Measurements from ENCODE around the gene SDK1. TPM values are rescaled to one million over a fixed set of nuclear protein-coding genes. Genes with fewer than 3 reads are reported as not detected.

The SDK1 gene
- total and polyA plus RNA-seq, 2 donors (not counting 3 experiments of a cell fraction or from before 2014, with no cell fraction given), result 1.6 to 3.9 TPM

DNA sequence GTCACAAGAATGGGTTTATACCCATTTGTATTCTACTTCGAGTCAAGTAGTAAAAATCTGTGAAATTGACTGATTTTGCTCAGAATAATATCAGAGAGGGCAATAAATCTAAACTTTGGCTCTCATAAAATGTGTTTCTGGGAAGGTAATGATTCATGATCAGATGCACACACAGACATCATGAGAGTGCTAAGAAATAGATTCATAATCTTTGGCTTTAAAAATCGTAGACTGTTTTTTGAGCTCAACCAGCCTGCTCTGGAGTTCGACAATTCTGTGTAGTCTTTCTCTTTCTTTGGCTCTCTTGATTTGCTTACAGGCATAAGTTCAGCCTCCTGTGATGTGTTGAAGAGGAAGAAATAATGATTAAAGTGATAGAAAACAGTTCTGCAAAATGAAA is 494.7 kb downstream of the SDK1 start:
- no peak overlapping the region for H3K4me3 ChIP-seq (replicated peaks in 1 of 3; ENCODE audit: insufficient read depth in 1 of 3, low read depth in 1 of 3, low read length in 3 of 3)
- dilution Hi-C loops (cut with MboI; ENCODE audit: extremely low pct_ligation_motif_present, low sequenced_read_pairs), result no loop called here
- intact Hi-C loops (cut with micrococcal nuclease), result no loop called here
- ChIA-PET CTCF (no interaction called here), POLR2A (no interaction called here)
- no peak overlapping the region for H3K9ac ChIP-seq (replicated peaks; ENCODE audit: extremely low read depth, insufficient read depth, low read length)
- no peaks in the 10 kb centered on the region for H3K9me3 ChIP-seq (replicated peaks; ENCODE audit: control insufficient read depth, insufficient read depth, low read length)
- H3K27ac ChIP-seq (ENCODE audit: insufficient read depth, low read depth, low read length), result no peak overlapping the region
- no peaks in the 10 kb centered on the region for H3K36me3 ChIP-seq (ENCODE audit: control insufficient read depth in 2 of 2, extremely low read depth in 1 of 2, insufficient read depth in 2 of 2, low read length in 2 of 2)
- TF ChIP-seq POLR2A (IDR thresholded peaks at IDR 0.05; ENCODE audit: low read depth, low read length) (no peak), GATA2 (IDR thresholded peaks at IDR 0.05; ENCODE audit: insufficient read depth, insufficient read length, low read depth, low read length) (no peak), MYC (IDR thresholded peaks at IDR 0.05; ENCODE audit: low read depth, low read length) (no peak), EZH2 (IDR thresholded peaks at IDR 0.05; ENCODE audit: borderline replicate concordance, low read depth, low read length, severe bottlenecking) (no peak)
- TF ChIP-seq, protein P1, sequence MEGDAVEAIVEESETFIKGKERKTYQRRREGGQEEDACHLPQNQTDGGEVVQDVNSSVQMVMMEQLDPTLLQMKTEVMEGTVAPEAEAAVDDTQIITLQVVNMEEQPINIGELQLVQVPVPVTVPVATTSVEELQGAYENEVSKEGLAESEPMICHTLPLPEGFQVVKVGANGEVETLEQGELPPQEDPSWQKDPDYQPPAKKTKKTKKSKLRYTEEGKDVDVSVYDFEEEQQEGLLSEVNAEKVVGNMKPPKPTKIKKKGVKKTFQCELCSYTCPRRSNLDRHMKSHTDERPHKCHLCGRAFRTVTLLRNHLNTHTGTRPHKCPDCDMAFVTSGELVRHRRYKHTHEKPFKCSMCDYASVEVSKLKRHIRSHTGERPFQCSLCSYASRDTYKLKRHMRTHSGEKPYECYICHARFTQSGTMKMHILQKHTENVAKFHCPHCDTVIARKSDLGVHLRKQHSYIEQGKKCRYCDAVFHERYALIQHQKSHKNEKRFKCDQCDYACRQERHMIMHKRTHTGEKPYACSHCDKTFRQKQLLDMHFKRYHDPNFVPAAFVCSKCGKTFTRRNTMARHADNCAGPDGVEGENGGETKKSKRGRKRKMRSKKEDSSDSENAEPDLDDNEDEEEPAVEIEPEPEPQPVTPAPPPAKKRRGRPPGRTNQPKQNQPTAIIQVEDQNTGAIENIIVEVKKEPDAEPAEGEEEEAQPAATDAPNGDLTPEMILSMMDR (IDR thresholded peaks at IDR 0.05; ENCODE audit: extremely low read depth in 1 of 2, insufficient read depth in 1 of 2, low read depth in 1 of 2, low read length in 2 of 2), result no peak
- H3K79me2 ChIP-seq (ENCODE audit: control insufficient read depth, insufficient read depth, low read length), result no peaks in the 10 kb centered on the region
- H3K4me2 ChIP-seq (ENCODE audit: insufficient read depth, low read length), result no peak overlapping the region
- no TSS peak for BruUV-seq (replicated peaks)
- no peaks in the 10 kb centered on the region for H3K9me1 ChIP-seq (replicated peaks; ENCODE audit: control insufficient read depth, extremely low read depth, insufficient read depth, low read length)
- FAIRE-seq (no peak), DNase-seq (ENCODE audit: low read depth, low spot score) (no peak)
- H4K20me1 ChIP-seq (replicated peaks; ENCODE audit: control insufficient read depth, extremely low read depth, insufficient read depth, low read length), result no peaks in the 10 kb centered on the region
- no peak overlapping the region for H2AFZ ChIP-seq (ENCODE audit: low read depth, low read length)
- H3K27me3 ChIP-seq (ENCODE audit: control insufficient read depth in 2 of 2, insufficient read depth in 2 of 2, low read length in 2 of 2), result no peaks in the 10 kb centered on the region
- H3K4me1 ChIP-seq (ENCODE audit: control insufficient read depth, extremely low read depth, insufficient read depth, low read length), result no peaks in the 10 kb centered on the region

DNA sequence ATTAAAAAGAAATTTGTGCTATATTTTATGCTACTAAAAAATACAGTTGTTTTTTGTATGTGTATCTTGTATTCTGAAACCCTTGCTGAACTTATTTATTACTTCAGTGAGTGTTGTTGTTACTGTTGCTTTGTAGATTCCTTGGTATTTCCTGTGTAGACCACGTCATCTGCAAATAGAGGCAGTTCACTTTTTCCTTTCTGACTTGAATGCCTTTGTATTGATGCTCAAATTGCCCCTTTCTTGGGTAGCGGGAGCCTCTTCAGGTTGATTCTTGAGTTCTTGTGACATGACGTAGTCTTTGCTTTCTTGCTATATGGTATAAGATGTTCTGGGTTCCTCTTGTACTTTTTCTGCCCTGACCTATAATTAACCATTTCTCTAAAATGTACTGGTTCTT is 504.1 kb downstream of the SDK1 start:
- no peaks in the 10 kb centered on the region for H3K9me1 ChIP-seq (replicated peaks; ENCODE audit: control insufficient read depth, extremely low read depth, insufficient read depth, low read length)
- H3K36me3 ChIP-seq (ENCODE audit: control insufficient read depth in 2 of 2, extremely low read depth in 1 of 2, insufficient read depth in 2 of 2, low read length in 2 of 2), result no peaks in the 10 kb centered on the region
- FAIRE-seq (peak; percentile 69), DNase-seq (ENCODE audit: low read depth, low spot score) (peak; percentile 49)
- no peak overlapping the region for H3K9ac ChIP-seq (replicated peaks; ENCODE audit: extremely low read depth, insufficient read depth, low read length)
- H3K27me3 ChIP-seq (ENCODE audit: control insufficient read depth in 2 of 2, insufficient read depth in 2 of 2, low read length in 2 of 2), result no peaks in the 10 kb centered on the region
- BruUV-seq (replicated peaks), result no TSS peak
- dilution Hi-C loops (cut with MboI; ENCODE audit: extremely low pct_ligation_motif_present, low sequenced_read_pairs), result no loop called here
- no peaks in the 10 kb centered on the region for H3K4me1 ChIP-seq (ENCODE audit: control insufficient read depth, extremely low read depth, insufficient read depth, low read length)
- peak overlapping the region; percentile 52 for H3K27ac ChIP-seq (ENCODE audit: insufficient read depth, low read depth, low read length)
- no peaks in the 10 kb centered on the region for H3K9me3 ChIP-seq (replicated peaks; ENCODE audit: control insufficient read depth, insufficient read depth, low read length)
- no peaks in the 10 kb centered on the region for H3K79me2 ChIP-seq (ENCODE audit: control insufficient read depth, insufficient read depth, low read length)
- intact Hi-C loops (cut with micrococcal nuclease), result no loop called here
- H2AFZ ChIP-seq (ENCODE audit: low read depth, low read length), result no peak overlapping the region
- H3K4me2 ChIP-seq (ENCODE audit: insufficient read depth, low read length), result no peak overlapping the region
- H3K4me3 ChIP-seq (replicated peaks in 1 of 3; ENCODE audit: insufficient read depth in 1 of 3, low read depth in 1 of 3, low read length in 3 of 3), result no peak overlapping the region
- H4K20me1 ChIP-seq (replicated peaks; ENCODE audit: control insufficient read depth, extremely low read depth, insufficient read depth, low read length), result no peaks in the 10 kb centered on the region
- TF ChIP-seq, protein P1 (IDR thresholded peaks at IDR 0.05; ENCODE audit: extremely low read depth in 1 of 2, insufficient read depth in 1 of 2, low read depth in 1 of 2, low read length in 2 of 2), result no peak
- TF ChIP-seq, protein P2, sequence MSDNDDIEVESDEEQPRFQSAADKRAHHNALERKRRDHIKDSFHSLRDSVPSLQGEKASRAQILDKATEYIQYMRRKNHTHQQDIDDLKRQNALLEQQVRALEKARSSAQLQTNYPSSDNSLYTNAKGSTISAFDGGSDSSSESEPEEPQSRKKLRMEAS (IDR thresholded peaks at IDR 0.05; ENCODE audit: insufficient read depth, insufficient read length), result no peak
- no peak for TF ChIP-seq EZH2 (IDR thresholded peaks at IDR 0.05; ENCODE audit: borderline replicate concordance, low read depth, low read length, severe bottlenecking)
- no peak for TF ChIP-seq GATA2 (IDR thresholded peaks at IDR 0.05; ENCODE audit: insufficient read depth, insufficient read length, low read depth, low read length)
- no peak for TF ChIP-seq MYC (IDR thresholded peaks at IDR 0.05; ENCODE audit: low read depth, low read length)
- no peak for TF ChIP-seq POLR2AphosphoS5 (IDR thresholded peaks at IDR 0.05; ENCODE audit: insufficient read depth, low read depth, low read length)
- TF ChIP-seq POLR2A (IDR thresholded peaks at IDR 0.05; ENCODE audit: low read depth, low read length), result no peak
- TF ChIP-seq JUN (IDR thresholded peaks at IDR 0.05; ENCODE audit: borderline replicate concordance, insufficient read depth, insufficient read length, low read depth), result peak; percentile 44
- peak; percentile 35 for TF ChIP-seq FOS (IDR thresholded peaks at IDR 0.05; ENCODE audit: borderline replicate concordance, insufficient read depth, low read length)
- ChIA-PET POLR2A (no interaction called here), CTCF (no interaction called here)

All from endothelial cell of umbilical vein (primary cell).